GM19193 (cell line): ENCODE results near the gene DNAL1.

ENCODE experiments used
- POLR2A ChIP-seq: IDR thresholded peaks from 4 replicates; pipeline ENCODE4 v1.6.1; 2011; ENCODE audit not compliant: insufficient read depth, insufficient read length; ENCODE audit errors: extremely low read depth

DNAL1 gene, protein sequence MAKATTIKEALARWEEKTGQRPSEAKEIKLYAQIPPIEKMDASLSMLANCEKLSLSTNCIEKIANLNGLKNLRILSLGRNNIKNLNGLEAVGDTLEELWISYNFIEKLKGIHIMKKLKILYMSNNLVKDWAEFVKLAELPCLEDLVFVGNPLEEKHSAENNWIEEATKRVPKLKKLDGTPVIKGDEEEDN

DNA sequence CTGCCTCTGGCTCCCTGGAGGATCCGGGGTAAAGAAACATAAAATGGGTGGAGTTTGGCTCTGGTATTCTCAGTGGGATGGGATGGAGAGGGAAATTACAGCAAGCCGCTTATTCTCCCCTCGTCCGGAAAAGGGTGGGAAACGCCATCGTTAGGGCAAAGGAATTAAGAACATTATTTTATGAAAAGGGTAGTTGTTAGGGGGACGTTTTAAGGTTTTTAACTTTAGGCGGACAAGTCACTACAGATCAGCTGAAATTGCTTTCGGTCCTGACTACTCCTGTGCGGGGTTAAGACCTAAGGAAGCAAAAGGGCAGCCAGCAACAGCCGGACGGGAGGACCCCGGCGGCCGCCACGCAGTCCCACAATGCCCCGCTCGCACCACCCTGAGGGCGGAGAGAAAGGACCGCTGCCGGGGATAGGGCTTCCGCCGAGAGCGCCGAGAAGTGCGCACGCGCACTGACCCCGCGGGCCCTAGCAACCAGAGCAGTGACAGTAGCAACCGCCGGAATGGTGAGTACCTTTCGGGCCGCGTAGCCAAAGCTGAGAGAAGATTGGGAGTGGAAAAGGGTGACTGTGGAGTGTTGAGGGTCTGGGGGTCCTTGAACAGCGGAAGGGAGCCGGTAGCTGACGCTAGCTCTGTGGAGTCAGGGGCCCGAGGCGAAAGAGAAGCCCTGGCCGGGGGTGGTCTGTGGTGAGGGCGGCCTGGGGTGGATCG lies at the start of gene DNAL1:
Gene DNAL1, plus strand, starts transcription at position 456 of the 717 bp plus-strand sequence. Its CDS starts 54 bp downstream, at position 510.
- peak; percentile 93 for TF ChIP-seq POLR2A

DNA sequence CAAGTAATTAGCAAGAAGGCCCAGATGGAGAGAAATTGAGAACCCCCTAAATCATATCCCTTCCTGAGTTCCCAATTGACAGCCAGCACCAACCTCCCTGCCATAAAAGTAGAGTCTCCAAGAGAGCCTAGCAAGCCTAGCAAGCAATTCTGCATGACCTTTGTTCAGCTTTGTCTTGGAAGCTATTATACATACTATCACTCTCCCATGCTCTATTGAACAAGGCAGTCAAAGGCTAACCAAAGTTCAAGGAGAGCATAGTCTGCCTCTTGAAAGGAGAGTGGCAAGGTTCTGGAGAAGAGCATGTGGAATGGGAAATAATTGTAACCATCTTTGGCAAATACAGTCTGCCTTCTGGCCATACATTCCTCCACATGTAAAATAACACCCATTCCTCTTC lies 45.3 kb upstream of the DNAL1 start:
- no peak for TF ChIP-seq POLR2A

DNA sequence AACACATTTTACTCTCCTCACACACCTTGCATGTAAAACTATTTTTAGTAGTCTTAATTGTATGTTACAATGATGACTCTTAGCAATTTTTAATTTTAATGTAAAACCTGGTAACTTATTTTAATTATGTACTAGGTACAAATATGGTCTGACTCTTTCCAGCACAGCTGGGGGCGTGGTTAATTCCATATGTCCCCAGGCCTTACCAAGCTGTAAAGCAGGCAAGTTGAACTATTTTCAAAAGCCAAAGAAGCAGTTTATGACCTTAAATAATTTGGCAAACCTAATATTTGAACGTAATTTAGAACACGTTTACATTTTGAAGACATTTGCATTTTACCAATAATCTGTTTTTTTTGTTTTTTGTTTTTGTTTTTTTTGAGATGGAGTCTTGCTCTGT lies 41.8 kb upstream of the DNAL1 start:
- no peak for TF ChIP-seq POLR2A

DNA sequence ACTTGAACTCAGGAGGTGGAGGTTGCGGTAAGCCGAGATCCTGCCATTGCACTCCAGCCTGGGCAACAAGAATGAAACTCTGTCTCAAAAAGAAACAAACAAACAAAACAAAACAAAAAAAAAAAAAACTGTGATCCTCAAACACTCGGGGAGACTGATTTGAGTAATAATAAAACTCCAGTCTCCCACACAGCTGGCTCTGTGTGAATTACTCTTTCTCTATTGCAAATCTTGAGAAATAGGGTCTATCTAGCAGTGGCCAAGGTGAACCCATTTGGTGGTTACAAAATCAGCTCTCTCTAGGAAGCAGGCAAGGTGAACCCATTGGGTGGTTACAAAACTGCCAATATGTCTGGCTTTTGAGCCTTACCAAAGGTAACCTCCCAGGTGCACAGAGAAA lies 38.5 kb upstream of the DNAL1 start:
- no peak for TF ChIP-seq POLR2A

DNA sequence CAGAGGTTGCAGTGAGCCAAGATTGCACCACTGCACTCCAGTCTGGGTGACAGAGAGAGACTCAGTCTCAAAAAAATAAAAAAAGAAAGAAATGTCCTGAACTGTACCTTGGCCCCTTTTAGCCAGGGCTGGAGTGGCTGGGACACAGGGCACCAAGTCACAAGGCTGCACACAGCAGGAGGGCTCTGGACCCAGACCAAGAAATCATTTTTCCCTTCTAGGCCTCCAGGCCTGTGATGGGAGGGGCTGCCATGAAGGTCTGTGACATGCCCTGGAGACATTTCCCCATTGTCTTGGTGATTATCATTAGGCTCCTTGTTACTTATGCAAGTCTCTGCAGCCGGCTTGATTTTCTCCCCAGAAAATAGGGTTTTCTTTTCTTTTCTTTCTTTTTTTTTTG lies 37.5 kb upstream of the DNAL1 start:
- TF ChIP-seq POLR2A: no peak

DNA sequence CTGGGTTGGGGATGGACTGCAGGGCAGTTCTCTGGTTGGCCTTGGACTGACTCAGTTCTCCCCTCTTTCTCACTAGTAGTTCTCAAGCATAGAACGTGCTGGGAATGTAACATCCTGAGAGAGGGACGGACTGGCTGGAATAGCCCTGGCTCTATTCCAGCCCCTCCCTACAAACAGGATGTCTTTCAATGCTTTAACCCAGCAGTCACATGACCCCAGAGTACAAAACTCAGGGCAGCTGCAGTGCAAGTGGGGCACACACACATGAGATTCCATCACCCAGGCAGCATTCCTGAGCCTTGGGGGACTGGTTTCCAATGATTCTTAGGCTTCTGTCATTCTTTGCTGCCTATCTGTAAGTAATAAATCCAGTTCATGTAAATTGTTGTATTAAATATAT lies 34.1 kb upstream of the DNAL1 start:
- no peak for TF ChIP-seq POLR2A

DNA sequence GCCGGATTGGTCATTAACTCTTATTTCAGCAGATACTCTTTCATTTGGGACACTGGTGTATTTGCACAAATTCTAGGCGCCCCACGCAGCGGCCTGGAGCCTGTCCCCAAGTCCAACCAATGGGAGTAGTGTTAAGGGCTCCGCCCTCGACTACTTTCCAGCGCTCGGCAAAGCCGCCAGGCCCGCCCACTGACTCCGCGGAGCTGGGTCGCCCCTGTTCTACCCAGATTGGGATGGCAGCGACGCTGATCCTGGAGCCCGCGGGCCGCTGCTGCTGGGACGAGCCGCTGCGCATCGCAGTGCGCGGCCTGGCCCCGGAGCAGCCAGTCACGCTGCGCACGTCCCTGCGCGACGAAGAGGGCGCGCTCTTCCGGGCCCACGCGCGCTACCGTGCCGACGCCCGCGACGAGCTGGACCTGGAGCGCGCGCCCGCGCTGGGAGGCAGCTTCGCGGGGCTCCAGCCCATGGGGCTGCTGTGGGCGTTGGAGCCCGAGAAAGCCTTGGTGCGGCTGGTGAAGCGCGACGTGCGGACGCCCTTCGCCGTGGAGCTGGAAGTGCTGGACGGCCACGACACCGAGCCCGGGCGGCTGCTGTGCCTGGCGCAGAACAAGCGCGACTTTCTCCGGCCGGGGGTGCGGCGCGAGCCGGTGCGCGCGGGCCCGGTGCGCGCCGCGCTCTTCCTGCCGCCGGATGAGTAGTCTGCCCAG lies 32.3 kb upstream of the DNAL1 start, which contains the start of gene ACOT6:
Gene ACOT6, plus strand, starts transcription at position 179 of the 707 bp plus-strand sequence. Its CDS starts 55 bp downstream, at position 234.
- TF ChIP-seq POLR2A: no peak

DNA sequence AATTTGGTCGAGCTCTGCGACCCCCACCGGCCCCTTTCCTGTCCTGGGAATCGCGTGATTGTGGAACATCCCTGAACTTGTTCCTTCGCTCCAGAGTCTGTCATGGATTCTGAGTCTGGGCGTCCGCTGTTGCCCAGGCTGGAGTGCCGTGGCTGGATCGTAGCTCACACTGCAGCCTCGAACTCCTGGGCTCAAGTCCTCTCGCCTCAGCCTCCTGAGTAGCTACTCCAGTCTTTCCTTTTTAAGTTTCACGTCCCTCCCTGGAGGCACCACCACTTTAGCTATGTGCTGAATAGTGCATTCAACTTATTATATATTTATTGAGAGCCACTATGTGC lies 31.8 kb upstream of the DNAL1 start:
- TF ChIP-seq POLR2A: no peak

DNA sequence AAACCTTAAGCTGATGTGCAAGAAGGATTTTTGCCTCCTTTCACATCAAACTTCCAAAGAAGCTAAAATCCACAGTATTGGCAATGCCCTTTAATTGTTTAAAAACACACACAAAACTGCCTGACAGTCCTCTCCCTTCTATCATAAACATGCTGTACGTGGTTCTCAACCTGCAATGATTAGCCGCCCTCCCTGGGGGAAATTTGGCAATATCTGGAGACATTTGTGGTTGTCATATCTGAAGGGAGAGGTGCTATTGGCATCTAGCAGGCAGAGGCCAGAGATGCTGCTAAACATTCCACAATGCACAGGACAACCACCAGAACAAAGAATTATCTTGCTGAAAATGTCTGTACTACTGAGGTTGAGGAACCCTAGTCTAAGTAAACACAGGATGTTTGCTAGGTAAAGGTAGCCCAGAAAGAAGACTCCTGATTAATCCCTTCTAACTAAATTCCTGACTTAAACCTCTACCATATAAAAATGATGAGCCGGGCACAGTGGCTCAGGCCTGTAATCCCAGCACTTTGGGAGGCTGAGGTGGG lies 31.3 kb upstream of the DNAL1 start:
- TF ChIP-seq POLR2A: no peak

DNA sequence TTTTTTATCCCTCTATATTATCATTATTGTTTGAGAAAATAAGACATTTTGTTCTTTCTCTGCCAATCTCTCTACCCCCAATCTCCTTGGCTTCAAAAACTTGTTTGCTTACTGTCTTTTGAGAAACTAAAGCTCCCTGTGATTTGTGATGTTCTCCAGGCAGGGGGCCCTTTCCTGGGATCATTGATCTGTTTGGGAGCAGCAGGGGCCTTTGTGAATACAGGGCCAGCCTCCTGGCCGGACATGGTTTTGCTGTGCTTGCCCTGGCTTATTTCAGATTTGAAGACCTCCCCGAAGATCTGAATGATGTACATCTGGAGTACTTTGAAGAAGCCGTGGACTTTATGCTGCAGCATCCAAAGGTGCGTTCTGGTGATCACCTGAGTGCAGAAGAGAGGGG lies 28.0 kb upstream of the DNAL1 start:
- no peak for TF ChIP-seq POLR2A

DNA sequence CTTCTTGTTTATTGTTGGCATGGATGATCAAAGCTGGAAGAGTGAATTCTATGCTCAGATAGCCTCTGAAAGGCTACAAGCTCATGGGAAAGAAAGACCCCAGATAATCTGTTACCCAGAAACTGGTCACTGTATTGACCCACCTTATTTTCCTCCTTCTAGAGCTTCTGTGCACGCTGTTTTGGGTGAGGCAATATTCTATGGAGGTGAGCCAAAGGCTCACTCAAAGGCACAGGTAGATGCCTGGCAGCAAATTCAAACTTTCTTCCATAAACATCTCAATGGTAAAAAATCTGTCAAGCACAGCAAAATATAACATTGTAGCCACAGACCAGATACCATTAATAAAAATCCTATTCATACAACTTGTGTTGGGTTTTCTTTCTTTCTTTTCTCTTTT lies 25.3 kb upstream of the DNAL1 start:
- TF ChIP-seq POLR2A: no peak

DNA sequence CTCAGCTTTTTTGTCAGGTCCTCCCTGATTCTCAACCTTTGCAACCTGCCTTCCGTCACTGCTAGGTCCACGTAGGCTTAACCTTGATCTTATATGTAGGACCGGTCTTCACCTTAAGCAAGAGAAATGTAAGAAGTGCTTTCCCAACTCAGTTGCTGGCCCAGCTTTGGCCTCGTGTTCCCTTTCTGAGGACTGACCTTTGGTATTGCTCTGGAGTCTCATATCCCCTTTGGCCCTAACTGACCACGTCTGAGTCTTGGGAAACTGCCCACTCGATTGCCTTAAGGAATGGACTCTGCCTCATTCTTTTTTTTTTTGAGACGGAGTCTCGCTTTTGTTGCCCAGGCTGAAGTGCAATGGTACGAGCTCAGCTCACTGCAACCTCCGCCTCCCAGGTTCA lies 24.5 kb upstream of the DNAL1 start:
- TF ChIP-seq POLR2A: no peak

DNA sequence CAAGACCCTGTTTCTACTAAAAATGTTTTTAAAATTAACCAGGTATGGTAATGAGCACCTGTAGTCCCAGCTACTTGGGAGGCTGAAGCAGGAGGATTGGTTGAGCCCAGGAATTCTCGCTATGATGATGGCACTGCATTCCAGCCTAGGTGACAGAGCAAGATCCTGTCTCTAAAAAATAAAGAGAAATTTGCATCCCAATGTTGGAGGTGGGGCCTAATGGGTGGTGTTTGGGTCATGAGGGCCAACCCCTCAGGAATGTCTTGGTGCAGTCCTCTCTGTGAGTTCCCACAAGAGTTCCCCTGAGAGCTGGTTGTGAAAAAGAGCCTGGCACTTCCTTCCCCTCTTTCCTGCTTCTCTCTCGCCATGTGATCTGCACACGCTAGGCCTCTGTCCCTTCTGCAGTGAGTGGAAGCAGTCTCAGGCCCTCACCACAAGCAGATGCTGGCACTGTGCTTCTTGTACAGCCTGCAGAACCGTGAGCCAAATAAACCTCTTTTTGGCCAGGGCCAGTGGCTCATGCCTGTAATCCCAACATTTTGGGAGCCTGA lies 21.2 kb upstream of the DNAL1 start:
- TF ChIP-seq POLR2A: no peak

DNA sequence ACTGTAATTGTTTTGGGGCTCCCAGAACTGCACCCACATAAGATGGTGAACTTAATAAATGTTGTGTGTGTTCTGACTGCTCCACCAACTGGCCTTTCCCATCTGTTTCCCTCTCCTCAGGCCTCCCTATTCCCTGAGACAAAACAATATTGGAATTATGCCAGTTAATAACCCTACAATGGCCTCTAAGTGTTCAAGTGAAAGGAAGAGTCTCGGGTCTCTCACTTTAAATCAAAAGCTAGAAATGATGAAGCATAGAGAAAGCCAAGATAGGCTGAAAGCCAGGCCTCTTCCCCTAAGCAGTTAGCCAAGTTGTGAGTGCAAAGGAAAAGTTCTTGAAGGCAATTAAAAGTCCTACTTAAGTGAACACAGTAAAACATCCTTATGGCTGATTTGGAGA lies 19.1 kb upstream of the DNAL1 start:
- TF ChIP-seq POLR2A: no peak

DNA sequence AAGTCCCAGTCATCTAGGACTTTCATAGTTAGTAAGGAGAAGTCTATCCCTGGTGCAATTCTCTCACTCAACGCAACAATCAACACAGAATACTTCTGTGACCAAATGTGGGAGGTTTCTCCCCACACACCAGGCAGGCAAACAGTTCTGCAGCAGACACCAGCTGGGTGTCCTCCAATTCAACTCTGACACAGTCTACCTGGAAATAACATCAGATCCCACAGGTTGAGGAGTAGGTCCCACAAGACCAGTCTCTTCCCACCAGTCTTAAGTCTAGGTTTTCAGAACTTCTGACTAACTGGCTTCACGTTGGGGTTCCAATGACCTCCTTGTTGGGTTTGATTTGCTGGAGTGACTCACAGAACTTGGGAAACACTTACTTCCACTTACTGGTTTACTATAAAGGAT lies 17.6 kb upstream of the DNAL1 start:
- TF ChIP-seq POLR2A: no peak
